HCT116 (cell line): ENCODE measurements around the gene LAMP1. TPM values are rescaled to one million over a fixed set of nuclear protein-coding genes. Genes with fewer than 3 reads are reported as not detected.

ENCODE experiments used
- ATAC-seq: fragments of 200-7000 bp; cut with Tn5 transposase; 2 replicates; pipeline ENCODE4 v1.9.1; 2020; ENCODE audit warnings: mild to moderate bottlenecking, moderate library complexity
- BruUV-seq: library from RNA; stranded (reverse); fragments of 400-500 nt; replicated peaks from 2 replicates; lab custom pipeline; 2021; lab: Mats Ljungman, UMichigan
- CTCF ChIA-PET: fragments of 300-600 bp; sonication (Branson Sonifier 250); formaldehyde crosslinking; loops from one replicate; lab custom pipeline; 2021; ENCODE audit warnings: antibody characterized with exemption; lab: Charles Lee
- POLR2A ChIA-PET: fragments of 300-600, 350-600 bp; sonication (Branson Sonifier 250); formaldehyde crosslinking; loops from one replicate; lab custom pipeline; 2021; ENCODE audit warnings: antibody characterized with exemption; lab: Charles Lee
- RAD21 ChIA-PET, 2 experiments: fragments of 300-600 bp; sonication (Branson Sonifier 250); formaldehyde crosslinking; loops; one replicate each; lab custom pipeline; 2023; ENCODE audit warnings: low total read pairs in 2 of 2; ENCODE audit not compliant: uncharacterized antibody in 2 of 2, unreplicated experiment in 2 of 2, low non-redundant PET in 1 of 2; lab: Charles Lee
- DNase-seq: peaks from one replicate; pipeline ENCODE4 v3.0.0-alpha.2; 2010; ENCODE audit warnings: low read depth, low spot score
- H2AFZ ChIP-seq: fragments of 200-600 bp; shearing (Covaris generic), sonication (generic); 2 replicates; pipeline ENCODE4 v1.6.1; 2017; ENCODE audit warnings: low read depth, mixed run types, mixed read lengths, antibody characterized with exemption, low read length; ENCODE audit not compliant: poor library complexity, severe bottlenecking
- H3K27ac ChIP-seq: 2 replicates; pipeline ENCODE4 v1.5.1; 2012; ENCODE audit warnings: low read depth, low read length
- H3K27me3 ChIP-seq: fragments of 200-600 bp; sonication (generic); 2 replicates; pipeline ENCODE4 v1.6.1; 2016; ENCODE audit warnings: mixed run types, low read length, mixed read lengths; ENCODE audit not compliant: insufficient read depth
- H3K36me3 ChIP-seq, 2 experiments: fragments of 200-500 bp in 1 of 2; fragments of 200-600 bp in 1 of 2; sonication (Bioruptor generic) in 1 of 2; sonication (generic) in 1 of 2; 2 replicates each; pipeline versions ENCODE4 v1.5.1 to v1.6.1; 2014 to 2016; ENCODE audit warnings: low read length in 2 of 2, inconsistent platforms in 1 of 2, mixed read lengths in 1 of 2, mixed run types in 1 of 2; ENCODE audit not compliant: insufficient read depth in 2 of 2, control insufficient read depth in 1 of 2
- H3K4me1 ChIP-seq, 2 experiments: fragments of 200-600 bp in 1 of 2; sonication (generic) in 1 of 2; 2 replicates each; pipeline versions ENCODE4 v1.5.1 to v1.6.1; 2012 to 2017; ENCODE audit warnings: low read length in 2 of 2, inconsistent platforms in 1 of 2, mild to moderate bottlenecking in 1 of 2, mixed read lengths in 1 of 2, mixed run types in 1 of 2, moderate library complexity in 1 of 2; ENCODE audit not compliant: insufficient read depth in 2 of 2, control insufficient read depth in 1 of 2
- H3K4me2 ChIP-seq: fragments of 200-600 bp; sonication (generic); 2 replicates; pipeline ENCODE4 v1.6.1; 2017; ENCODE audit warnings: mixed run types, low read length, mixed read lengths
- H3K4me3 ChIP-seq, 2 experiments: fragments of 200-600 bp in 1 of 2; sonication (generic) in 1 of 2; replicated peaks in 1 of 2; 2 replicates each; pipeline ENCODE4 v1.5.1; 2011 to 2016; ENCODE audit warnings: low read length in 2 of 2, control low read depth in 1 of 2, low read depth in 1 of 2, mild to moderate bottlenecking in 1 of 2, mixed read lengths in 1 of 2, mixed run types in 1 of 2
- H3K79me2 ChIP-seq: fragments of 200-600 bp; sonication (generic); 2 replicates; pipeline ENCODE4 v1.6.1; 2017; ENCODE audit warnings: mild to moderate bottlenecking, mixed run types, low read length, moderate library complexity, mixed read lengths; ENCODE audit not compliant: insufficient read depth
- H3K9ac ChIP-seq: fragments of 200-600 bp; sonication (generic); 2 replicates; pipeline ENCODE4 v1.6.1; 2016; ENCODE audit warnings: low read length, mixed read lengths
- H3K9me2 ChIP-seq: fragments of 200-600 bp; sonication (generic), shearing (Covaris generic); 2 replicates; pipeline ENCODE4 v1.6.1; 2017; ENCODE audit warnings: mixed run types, mild to moderate bottlenecking, moderate library complexity; ENCODE audit not compliant: insufficient read depth
- H3K9me3 ChIP-seq, 2 experiments: fragments of 200-500 bp in 1 of 2; fragments of 200-600 bp in 1 of 2; sonication (Bioruptor generic) in 1 of 2; sonication (generic) in 1 of 2; 2 replicates each; pipeline ENCODE4 v1.6.1; 2014 to 2017; ENCODE audit warnings: low read length in 2 of 2, mixed read lengths in 2 of 2, inconsistent platforms in 1 of 2, low read depth in 1 of 2, mild to moderate bottlenecking in 1 of 2, mixed run types in 1 of 2, moderate library complexity in 1 of 2; ENCODE audit not compliant: control insufficient read depth in 1 of 2, insufficient read depth in 1 of 2
- H4K20me1 ChIP-seq: fragments of 200-600 bp; sonication (generic), shearing (Covaris generic); 2 replicates; pipeline ENCODE4 v1.6.1; 2017; ENCODE audit warnings: mixed run types, mild to moderate bottlenecking, moderate library complexity; ENCODE audit not compliant: insufficient read depth
- ATF3 ChIP-seq: IDR thresholded peaks from 2 replicates; pipeline ENCODE4 v1.6.1; 2012
- CEBPB ChIP-seq: IDR thresholded peaks from 2 replicates; pipeline ENCODE4 v1.6.1; 2012; ENCODE audit warnings: low read depth
- EGR1 ChIP-seq: IDR thresholded peaks from 2 replicates; pipeline ENCODE4 v1.6.1; 2012; ENCODE audit warnings: low read depth
- ELF1 ChIP-seq: IDR thresholded peaks from 2 replicates; pipeline ENCODE4 v1.6.1; 2012; ENCODE audit warnings: low read depth, borderline replicate concordance
- FOSL1 ChIP-seq: IDR thresholded peaks from 2 replicates; pipeline ENCODE4 v1.6.1; 2012; ENCODE audit warnings: low read depth
- JUND ChIP-seq: IDR thresholded peaks from 2 replicates; pipeline ENCODE4 v1.6.1; 2012
- POLR2A ChIP-seq: IDR thresholded peaks from 2 replicates; pipeline ENCODE4 v1.7.0; 2011; ENCODE audit warnings: borderline replicate concordance; ENCODE audit not compliant: insufficient read depth, insufficient read length; ENCODE audit errors: extremely low read depth
- REST ChIP-seq: IDR thresholded peaks from 2 replicates; pipeline ENCODE4 v1.6.1; 2012; ENCODE audit warnings: low read depth
- SIN3A ChIP-seq: IDR thresholded peaks from 2 replicates; pipeline ENCODE4 v1.6.1; 2012; ENCODE audit warnings: low read depth
- YY1 ChIP-seq: IDR thresholded peaks from 2 replicates; pipeline ENCODE4 v1.6.1; 2011; ENCODE audit warnings: low read length, low read depth, moderate library complexity, mild to moderate bottlenecking; ENCODE audit not compliant: insufficient replicate concordance; ENCODE audit errors: extremely low read depth
- ZBTB33 ChIP-seq: IDR thresholded peaks from 2 replicates; pipeline ENCODE4 v1.6.1; 2011; ENCODE audit warnings: mild to moderate bottlenecking, low read length, moderate library complexity; ENCODE audit not compliant: insufficient replicate concordance; ENCODE audit errors: extremely low read depth
- ZNF274 ChIP-seq: fragments of 200-500 bp; sonication (Bioruptor generic); IDR thresholded peaks from 2 replicates; pipeline ENCODE4 v1.6.1; 2014; ENCODE audit warnings: mild to moderate bottlenecking, low read depth, low read length, inconsistent platforms
- intact Hi-C: fragments of 100-400 bp; cut with micrococcal nuclease; formaldehyde crosslinking; loops from 2 replicates; pipeline ENCODE4 v1.10.0; 2022
- total RNA-seq: library from RNA; stranded (reverse); gene quantifications from one replicate; pipeline ENCODE4 v1.2.1, GENCODE V29; 2021; ENCODE audit not compliant: unreplicated experiment

LAMP1 gene
- total RNA-seq, 1 experiment from 2014 or later = 158 TPM

- no peak overlapping the region for H3K27ac ChIP-seq
- intact Hi-C loops = no loop called here
Measured at GRCh38 chr13:113258321-113259054, 38.6 kb upstream of the LAMP1 start.

More at GRCh38 chr13:113258321-113259054, 38.6 kb upstream of the LAMP1 start:
- ATAC-seq = no peak
- 0 out of 2 replicates have a peak, but pooled peaks cover 3% of the 10 kb centered on the region for H3K79me2 ChIP-seq
- H3K9me2 ChIP-seq = no peaks in the 10 kb centered on the region
- DNase-seq = no peak
- RAD21 ChIA-PET = no interaction called here
- BruUV-seq = no TSS peak
- no peak overlapping the region for H2AFZ ChIP-seq
- H3K9me3 ChIP-seq = no peaks in the 10 kb centered on the region
- CTCF ChIA-PET = interaction anchor here (0.8 kb wide), 1 partner anchor 12 kb away, joined by 3 read pairs; no protein-coding TSS in a partner anchor
- no peak overlapping the region for H3K4me2 ChIP-seq
- H3K4me1 ChIP-seq = no peaks in the 10 kb centered on the region
- H3K4me3 ChIP-seq = no peak overlapping the region
- TF ChIP-seq SIN3A (no peak), ZNF274 (no peak), CEBPB (no peak), EGR1 (no peak), FOSL1 (no peak), ELF1 (no peak), JUND (no peak), REST (no peak), YY1 (no peak), ATF3 (no peak), ZBTB33 (no peak), POLR2A (no peak)
- POLR2A ChIA-PET = no interaction called here
- H3K27me3 ChIP-seq = no peaks in the 10 kb centered on the region
- no peaks in the 10 kb centered on the region; the same call in 1 of the 2 replicates for H4K20me1 ChIP-seq
- H3K9ac ChIP-seq = no peak overlapping the region
- peaks cover 31 to 43% of the 10 kb centered on the region in 2 experiments for H3K36me3 ChIP-seq
